ENCODE data around the gene MYB. TPM values are rescaled to one million over a fixed set of nuclear protein-coding genes. Genes with fewer than 3 reads are reported as not detected.
A peak's percentile ranks its signal among the peaks of the same experiment; 100 is the strongest.

MYB gene
- total RNA-seq, 1 experiment from 2014 or later, result 3.7 TPM

GRCh38 chr6:135179372-135179771, 1.7 kb upstream of the MYB start:
- BruUV-seq (replicated peaks), result no TSS peak
- Histone ChIP-seq H3K36me3 (ENCODE audit: control insufficient read depth in 1 of 2, insufficient read depth in 2 of 2, low read length in 2 of 2) (no peaks in the 10 kb centered on the region), H2AFZ (ENCODE audit: low read depth, low read length, poor library complexity, severe bottlenecking) (peak overlapping the region; percentile 81), H3K27ac (ENCODE audit: low read depth, low read length) (no peak overlapping the region), H3K4me1 (ENCODE audit: control insufficient read depth in 1 of 2, insufficient read depth in 2 of 2, low read length in 2 of 2) (peaks cover 2 to 38% of the 10 kb centered on the region in 2 experiments; a peak in 3 of 4 replicates), H3K79me2 (ENCODE audit: insufficient read depth, low read length) (no peaks in the 10 kb centered on the region), H3K9me2 (ENCODE audit: insufficient read depth) (no peaks in the 10 kb centered on the region), H3K9me3 (ENCODE audit: control insufficient read depth in 1 of 2, insufficient read depth in 1 of 2, low read depth in 1 of 2, low read length in 2 of 2) (no peaks in the 10 kb centered on the region), H3K9ac (ENCODE audit: low read length) (no peak overlapping the region), H3K4me3 (replicated peaks in 1 of 2; ENCODE audit: low read depth in 1 of 2, low read length in 2 of 2) (no peak overlapping the region), H4K20me1 (ENCODE audit: insufficient read depth) (no peaks in the 10 kb centered on the region), H3K4me2 (ENCODE audit: low read length) (no peak overlapping the region), H3K27me3 (ENCODE audit: insufficient read depth, low read length) (no peaks in the 10 kb centered on the region)
- no peak for TF ChIP-seq RAD21 (IDR thresholded peaks at IDR 0.05; ENCODE audit: low read depth)
- TF ChIP-seq ZNF274 (IDR thresholded peaks at IDR 0.05; ENCODE audit: low read depth, low read length), result no peak
- no peak for TF ChIP-seq POLR2AphosphoS5 (IDR thresholded peaks at IDR 0.05; ENCODE audit: low read depth, low read length)
- no peak for TF ChIP-seq EGR1 (IDR thresholded peaks at IDR 0.05; ENCODE audit: low read depth)
- TF ChIP-seq CBX3 (IDR thresholded peaks at IDR 0.05; ENCODE audit: low read depth), result no peak
- TF ChIP-seq FOSL1 (IDR thresholded peaks at IDR 0.05; ENCODE audit: low read depth), result no peak
- TF ChIP-seq SP1 (IDR thresholded peaks at IDR 0.05; ENCODE audit: low read depth), result no peak
- no peak for TF ChIP-seq EZH2 (IDR thresholded peaks at IDR 0.05)
- TF ChIP-seq ZFX (IDR thresholded peaks at IDR 0.05), result no peak
- TF ChIP-seq YY1 (IDR thresholded peaks at IDR 0.05; ENCODE audit: extremely low read depth, insufficient replicate concordance, low read depth, low read length), result no peak
- TF ChIP-seq ATF3 (IDR thresholded peaks at IDR 0.05), result no peak
- no peak for TF ChIP-seq SRF (IDR thresholded peaks at IDR 0.05; ENCODE audit: low read depth)
- TF ChIP-seq ELF1 (IDR thresholded peaks at IDR 0.05; ENCODE audit: borderline replicate concordance, low read depth), result no peak
- TF ChIP-seq CTCF (IDR thresholded peaks at IDR 0.05 in 2 of 3, conservative IDR thresholded peaks at IDR 0.05 in 1 of 3; ENCODE audit: borderline replicate concordance in 1 of 3, insufficient read depth in 1 of 3, low read depth in 2 of 3, low read length in 2 of 3), result no peak
- TF ChIP-seq TCF7L2 (IDR thresholded peaks at IDR 0.05; ENCODE audit: borderline replicate concordance, extremely low read depth, insufficient read depth, insufficient read length), result no peak
- no peak for TF ChIP-seq ZBTB33 (IDR thresholded peaks at IDR 0.05; ENCODE audit: extremely low read depth, insufficient replicate concordance, low read length)
- no peak for TF ChIP-seq POLR2A (IDR thresholded peaks at IDR 0.05; ENCODE audit: borderline replicate concordance, extremely low read depth, insufficient read depth, insufficient read length)
- TF ChIP-seq MAX (IDR thresholded peaks at IDR 0.05), result no peak
- no peak for TF ChIP-seq REST (IDR thresholded peaks at IDR 0.05; ENCODE audit: low read depth)
- no peak for TF ChIP-seq JUND (IDR thresholded peaks at IDR 0.05)
- ChIA-PET RAD21 (ENCODE audit: low non-redundant PET in 1 of 2, low total read pairs in 2 of 2, uncharacterized antibody in 2 of 2, unreplicated experiment in 2 of 2) (no interaction called here), CTCF (interaction anchor here (0.7 to 3.3 kb wide), 2 partner anchors 16 to 17 kb away, joined by 3 to 11 read pairs; no protein-coding TSS in a partner anchor), POLR2A (no interaction called here)
- ATAC-seq (no peak), DNase-seq (ENCODE audit: low read depth, low spot score) (no peak)
- intact Hi-C loops (cut with micrococcal nuclease), result no loop called here
